ENCODE data around the gene APRT. TPM values are rescaled to one million over a fixed set of nuclear protein-coding genes. Genes with fewer than 3 reads are reported as not detected.
A peak's percentile ranks its signal among the peaks of the same experiment; 100 is the strongest.

APRT gene
- total RNA-seq, 1 experiment from 2014 or later = 266 TPM

DNA sequence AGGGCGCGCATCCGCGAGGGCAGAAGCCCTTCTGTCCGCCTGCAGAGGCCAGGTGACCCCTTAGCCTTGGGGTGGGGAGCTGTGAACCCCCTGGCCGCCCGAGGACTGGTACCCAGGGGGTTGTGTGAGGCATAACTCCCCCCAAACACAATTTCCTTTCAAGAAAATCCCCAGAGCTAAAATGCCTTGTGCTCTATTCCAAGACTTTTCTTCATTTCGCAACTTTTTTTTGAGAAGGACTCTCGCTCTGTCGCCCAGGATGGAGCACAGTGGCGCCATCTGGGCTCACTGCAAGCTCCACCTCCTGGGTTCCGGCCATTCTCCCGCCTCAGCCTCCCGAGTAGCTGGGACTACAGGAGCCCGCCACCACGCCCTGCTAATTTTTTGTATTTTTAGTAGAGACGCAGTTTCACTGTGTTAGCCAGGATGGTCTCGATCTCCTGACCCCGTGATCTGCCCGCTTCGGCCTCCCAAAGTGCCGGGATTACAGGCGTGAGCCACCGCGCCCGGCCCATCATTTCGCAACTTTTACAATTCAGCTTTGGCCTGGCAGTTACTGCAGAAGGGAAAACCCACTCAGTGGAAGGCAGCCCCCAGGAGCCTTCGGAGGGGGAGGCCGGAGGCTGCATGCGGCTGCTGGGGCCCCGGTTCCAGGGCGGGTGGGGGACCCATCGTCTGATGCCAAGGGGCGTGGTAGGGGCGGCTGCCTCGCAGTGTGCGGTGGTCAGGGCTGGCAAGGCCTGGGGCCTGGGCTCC is 963 bp upstream of the APRT start:
- in situ Hi-C loops (cut with HindIII; ENCODE audit: low sequenced_read_pairs) = no loop called here
- DNase-seq (ENCODE audit: low spot score) = peak; percentile 52

DNA sequence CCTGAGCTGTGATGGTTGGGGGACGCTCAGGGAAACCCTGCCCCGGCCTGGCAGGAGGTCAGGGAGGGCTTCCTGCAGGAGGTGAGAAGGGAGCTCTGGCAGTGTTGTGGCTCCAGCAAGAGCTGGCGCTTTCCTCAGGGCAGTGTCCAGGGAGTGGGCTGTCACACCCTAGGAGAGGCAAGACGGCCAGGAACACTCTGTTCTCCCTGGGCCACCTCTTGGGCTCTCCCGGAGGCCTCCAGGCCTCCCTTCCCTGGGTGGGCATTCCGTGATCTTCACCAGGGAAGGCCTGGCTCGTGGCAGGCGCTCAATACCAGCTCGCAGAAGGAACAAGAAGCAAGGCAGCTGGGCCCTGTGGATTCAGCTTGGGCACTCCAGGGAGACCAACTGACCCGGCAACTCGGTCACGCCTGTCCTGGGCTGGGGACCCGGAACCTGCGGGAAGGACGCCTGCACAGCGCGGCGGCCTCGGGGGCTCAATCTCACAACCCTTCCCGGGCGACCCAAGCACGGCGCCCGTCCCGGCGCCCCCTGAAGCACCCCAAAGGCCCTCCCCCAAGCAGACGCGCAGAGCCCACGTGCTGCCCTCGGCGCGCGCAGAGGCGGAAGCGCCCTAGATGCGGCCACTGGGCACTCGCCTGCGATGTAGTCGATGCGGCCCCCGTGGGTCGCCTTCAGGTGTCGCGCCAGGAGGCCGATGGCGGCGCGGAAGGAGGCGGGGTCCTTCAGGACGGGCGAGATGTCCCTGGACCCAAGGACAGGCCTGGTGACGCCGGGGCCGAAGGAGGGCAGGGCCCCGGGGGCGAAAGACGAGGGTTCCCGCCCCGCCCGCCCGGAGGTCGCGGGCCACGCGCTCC is 588 bp downstream of the APRT start:
- DNase-seq (ENCODE audit: low spot score) = peak; percentile 77
- in situ Hi-C loops (cut with HindIII; ENCODE audit: low sequenced_read_pairs) = no loop called here

DNA sequence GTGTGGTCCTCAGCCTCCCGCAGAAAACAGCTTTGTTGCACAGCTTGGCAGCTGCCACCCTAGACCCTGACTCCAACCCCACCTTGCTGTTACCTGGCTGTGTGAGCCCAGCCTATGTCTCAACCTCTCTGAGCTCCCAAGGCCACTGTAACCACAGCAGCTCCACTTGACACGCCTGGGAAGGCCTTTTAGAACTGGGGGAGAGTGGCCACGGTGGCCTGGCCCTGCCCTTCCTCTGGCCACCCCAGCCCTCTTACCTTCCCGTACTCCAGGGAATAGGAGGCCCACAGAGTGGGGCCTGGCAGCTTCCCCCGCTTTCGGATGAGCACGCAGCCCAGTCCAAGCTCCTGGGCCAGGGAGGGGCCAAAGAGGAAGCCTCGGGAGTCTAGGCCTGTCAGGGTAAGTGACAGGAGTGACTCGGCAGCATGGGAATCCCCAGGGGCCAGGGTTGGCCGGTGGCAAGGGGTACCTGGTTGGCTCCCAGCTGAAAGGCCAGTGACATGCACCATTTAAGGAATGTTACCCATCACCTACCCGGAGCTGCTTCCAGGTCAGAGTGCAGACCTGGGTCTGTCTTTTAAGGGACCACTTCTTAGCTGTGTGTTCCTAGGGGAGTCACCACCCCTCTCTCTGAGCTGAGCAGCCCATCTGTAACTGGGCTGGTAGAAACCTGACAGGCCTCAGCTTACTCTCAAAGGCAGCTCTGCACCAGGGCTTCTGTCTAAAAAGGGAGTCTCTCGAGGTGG is 1.4 kb downstream of the APRT start:
- in situ Hi-C loops (cut with HindIII; ENCODE audit: low sequenced_read_pairs) = no loop called here
- no peak for DNase-seq (ENCODE audit: low spot score)

DNA sequence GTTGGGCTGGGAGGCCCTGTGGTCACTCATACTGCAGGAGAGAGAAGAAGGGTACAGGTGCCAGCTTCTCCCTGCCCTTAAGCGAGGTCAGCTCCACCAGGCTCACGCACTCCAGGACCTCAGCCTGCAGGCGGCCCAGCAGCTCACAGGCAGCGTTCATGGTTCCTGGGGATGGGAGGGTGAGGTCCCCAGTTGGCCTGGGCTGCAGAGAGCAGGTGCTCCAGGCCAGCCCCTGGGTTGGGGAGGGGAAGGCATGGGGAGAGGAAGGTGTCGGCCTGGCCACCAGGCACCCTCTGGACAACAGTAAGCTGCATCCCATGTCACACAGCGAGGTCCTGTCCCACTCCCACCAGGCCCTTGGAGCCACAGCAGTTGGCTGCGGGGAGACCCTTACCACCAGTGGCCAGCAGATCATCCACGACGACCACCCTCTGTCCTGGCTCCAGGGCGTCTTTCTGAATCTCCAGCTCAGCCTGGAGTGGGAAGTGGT is 2.0 kb downstream of the APRT start:
- DNase-seq (ENCODE audit: low spot score) = no peak
- in situ Hi-C loops (cut with HindIII; ENCODE audit: low sequenced_read_pairs) = no loop called here

DNA sequence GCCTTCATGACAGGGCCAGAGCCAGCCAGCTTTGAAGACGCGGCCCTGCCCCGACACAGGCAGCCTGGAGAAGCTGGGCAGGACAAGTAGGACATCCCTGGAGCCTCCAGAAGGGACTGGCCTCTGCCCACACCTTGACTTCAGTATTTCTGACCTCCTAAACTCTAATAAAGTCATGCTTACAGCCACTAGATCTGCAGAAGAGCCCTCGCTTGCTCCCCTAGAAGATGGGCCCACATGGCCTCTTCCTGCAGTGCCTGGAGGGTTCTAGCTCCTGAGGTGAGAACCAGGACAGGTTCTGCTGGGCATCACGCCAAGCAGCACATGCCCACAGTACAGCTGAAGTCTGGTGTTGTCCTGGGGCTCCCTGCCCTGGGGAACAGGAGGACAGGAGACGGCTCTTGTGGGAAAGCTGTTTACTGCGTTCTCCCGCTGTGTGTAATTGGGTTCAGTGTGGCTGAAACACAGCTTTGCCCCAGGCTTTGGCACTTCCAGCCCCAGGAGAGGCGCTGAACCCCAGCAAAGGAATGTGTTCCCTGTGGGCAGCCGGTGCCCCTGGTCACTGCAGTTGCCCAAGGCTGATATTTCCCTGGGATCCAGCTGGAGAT is 2.6 kb downstream of the APRT start:
- DNase-seq (ENCODE audit: low spot score) = peak; percentile 45
- in situ Hi-C loops (cut with HindIII; ENCODE audit: low sequenced_read_pairs) = no loop called here

DNA sequence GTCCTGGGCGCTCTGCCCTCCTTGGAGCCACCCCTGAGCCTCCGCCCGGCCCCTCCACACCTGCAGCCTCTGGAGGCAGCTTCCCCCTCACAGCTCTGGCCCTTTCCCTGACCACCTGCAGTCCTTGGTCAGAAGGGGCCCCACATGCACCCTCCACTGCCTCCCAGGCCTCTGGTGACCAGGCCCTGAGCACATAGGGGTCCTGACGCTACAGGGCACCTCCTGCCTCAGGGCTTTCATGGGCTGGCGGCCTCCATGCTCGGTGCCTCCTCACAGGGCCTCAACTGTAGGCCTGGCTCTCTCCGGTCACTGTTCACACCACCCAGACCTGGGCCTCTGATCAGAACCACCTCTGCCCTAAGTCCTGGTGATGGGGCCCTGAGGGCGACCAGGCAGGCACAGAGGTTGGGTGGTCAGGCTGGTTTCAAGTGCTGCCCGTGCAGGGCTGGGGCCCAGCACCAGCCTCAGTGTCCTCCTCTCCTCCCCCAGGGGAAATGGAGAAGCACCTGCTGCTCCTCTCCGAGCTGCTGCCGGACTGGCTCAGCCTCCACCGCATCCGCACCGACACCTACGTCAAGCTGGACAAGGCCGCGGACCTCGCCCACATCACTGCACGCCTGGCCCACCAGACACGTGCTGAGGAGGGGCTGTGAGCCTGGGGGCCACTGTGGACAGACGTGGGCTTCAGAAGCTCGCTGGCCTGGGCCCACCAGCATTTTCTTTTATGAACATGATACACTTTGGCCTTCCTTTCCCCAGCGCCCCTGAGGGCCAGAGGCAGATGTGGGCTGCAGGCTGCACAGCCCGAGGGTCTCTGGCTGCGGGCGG is 3.9 kb downstream of the APRT start:
- no peak for DNase-seq (ENCODE audit: low spot score)
- in situ Hi-C loops (cut with HindIII; ENCODE audit: low sequenced_read_pairs) = no loop called here

DNA sequence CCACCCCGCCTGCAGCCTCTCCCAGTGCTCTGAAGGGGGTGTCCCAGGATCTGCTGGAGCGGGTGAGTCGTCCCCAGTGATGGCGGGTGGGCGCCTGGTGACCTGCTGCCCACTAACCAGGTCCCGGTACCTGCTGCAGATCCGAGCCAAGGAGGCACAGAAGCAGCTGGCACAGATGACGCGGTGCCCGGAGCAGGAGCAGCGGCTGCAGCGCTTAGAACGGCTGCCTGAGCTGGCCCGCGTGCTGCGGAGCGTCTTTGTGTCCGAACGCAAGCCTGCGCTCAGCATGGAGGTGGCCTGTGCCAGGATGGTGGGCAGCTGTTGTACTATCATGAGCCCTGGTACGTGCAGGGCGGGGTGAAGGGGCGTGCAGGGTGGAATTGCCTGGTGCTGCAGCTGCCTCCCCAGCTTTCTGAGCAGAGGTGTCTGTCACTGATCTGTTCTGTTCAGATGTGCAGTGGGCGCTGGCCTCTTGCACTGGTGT is 4.5 kb downstream of the APRT start:
- DNase-seq (ENCODE audit: low spot score) = no peak
- in situ Hi-C loops (cut with HindIII; ENCODE audit: low sequenced_read_pairs) = no loop called here

DNA sequence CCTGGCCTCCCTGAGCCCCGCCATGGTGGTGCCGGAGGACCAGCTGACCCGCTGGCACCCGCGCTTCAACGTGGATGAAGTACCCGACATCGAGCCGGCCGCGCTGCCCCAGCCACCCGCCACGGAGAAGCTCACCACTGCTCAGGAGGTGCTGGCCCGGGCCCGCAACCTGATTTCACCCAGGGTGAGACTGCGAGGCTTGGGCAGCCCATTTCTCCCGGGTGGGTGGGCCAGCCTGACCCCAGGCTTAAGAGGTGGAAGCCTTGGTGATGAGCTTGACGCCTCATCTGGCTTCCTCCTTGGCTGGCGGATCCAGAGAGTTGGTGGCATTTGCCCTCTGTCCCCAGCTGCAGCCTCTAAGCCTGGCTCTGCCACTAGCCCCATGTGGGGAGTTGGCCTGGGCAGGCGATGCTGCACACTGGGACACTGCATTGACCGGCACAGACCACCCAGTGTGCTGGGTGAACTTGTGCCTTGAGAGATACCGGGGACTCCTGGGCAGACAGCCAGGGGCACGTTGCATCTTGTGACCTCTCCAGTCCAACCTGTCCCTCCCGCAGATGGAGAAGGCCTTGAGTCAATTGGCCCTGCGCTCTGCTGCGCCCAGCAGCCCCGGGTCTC is 5.1 kb downstream of the APRT start:
- in situ Hi-C loops (cut with HindIII; ENCODE audit: low sequenced_read_pairs) = no loop called here

DNA sequence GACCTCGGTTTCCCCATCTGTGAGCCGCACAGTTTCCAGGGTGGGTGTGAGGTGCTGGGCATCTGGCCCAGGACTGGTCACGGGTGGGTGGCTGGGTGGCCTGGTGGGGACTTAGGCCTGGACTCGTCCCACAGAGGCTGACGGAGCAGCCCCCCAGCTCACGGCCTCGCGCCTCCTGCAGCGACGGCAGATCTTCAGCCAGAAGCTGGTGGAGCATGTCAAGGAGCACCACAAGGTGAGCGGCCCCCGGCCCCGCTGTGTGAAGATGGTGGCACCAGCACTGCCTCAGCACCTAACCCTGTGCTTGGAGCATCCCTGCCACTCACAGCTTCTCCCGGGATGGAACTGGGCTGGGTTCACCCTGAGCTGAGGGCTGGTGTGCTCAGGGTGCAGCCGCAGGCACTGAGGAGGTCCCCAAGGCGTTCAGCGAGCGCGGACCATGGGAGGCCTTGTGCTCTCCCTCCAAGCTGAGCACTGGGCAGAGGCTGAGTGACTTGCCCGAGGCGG is 5.8 kb downstream of the APRT start:
- in situ Hi-C loops (cut with HindIII; ENCODE audit: low sequenced_read_pairs) = no loop called here
- no peak for DNase-seq (ENCODE audit: low spot score)

More for the DNA sequence above, 5.1 kb downstream of the APRT start:
- DNase-seq (ENCODE audit: low spot score) = no peak

DNA sequence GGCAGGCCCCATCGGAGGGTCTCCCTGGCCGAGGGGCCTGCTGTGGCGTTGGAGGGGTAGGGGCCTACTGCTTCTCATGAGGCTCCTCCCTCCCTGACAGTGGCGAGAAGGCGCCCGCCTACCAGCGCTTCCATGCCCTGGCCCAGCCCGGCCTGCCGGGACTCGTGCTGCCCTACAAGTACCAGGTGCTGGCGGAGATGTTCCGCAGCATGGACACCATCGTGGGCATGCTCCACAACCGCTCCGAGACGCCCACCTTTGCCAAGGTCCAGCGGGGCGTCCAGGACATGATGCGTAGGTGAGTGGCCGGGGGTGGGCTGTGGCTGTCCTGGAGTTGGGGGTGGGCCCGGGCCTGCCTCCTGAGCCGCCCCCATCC is 6.4 kb downstream of the APRT start:
- in situ Hi-C loops (cut with HindIII; ENCODE audit: low sequenced_read_pairs) = no loop called here
- no peak for DNase-seq (ENCODE audit: low spot score)

DNA sequence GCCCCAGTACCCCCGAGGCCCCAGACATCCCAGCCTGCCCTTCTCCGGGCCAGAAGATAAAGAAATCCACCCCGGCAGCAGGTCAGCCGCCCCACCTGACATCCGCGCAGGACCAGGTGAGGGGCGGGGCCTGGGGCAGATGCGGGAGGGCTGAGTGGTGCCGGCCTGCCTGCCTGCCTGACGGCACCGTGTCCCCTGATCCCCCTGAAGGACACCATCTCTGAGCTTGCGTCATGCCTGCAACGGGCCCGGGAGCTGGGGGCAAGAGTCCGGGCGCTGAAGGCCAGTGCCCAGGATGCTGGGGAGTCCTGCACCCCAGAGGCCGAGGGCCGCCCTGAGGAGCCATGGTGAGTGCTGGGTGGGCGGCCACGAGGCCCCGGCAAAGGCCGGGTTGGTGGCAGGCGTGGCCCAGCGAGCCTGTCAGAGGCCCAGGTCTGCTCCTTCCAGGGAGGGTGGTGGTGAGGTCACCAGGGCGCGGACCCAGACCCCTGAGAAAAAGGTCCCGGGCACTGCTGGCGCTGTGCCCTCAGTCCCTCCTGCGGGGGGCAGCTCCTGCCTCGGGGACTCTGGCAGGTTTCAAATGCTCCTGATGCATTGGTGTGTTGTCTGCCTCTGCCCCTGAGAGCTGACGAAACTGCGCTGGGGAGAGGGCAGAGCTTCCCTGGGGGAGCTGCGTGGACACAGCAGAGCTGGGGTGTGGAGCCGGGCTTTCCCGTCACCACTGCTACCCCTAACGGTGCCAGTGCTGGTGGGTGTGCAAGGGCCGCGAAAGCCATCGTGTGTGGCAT is 7.0 kb downstream of the APRT start:
- DNase-seq (ENCODE audit: low spot score) = no peak

DNA sequence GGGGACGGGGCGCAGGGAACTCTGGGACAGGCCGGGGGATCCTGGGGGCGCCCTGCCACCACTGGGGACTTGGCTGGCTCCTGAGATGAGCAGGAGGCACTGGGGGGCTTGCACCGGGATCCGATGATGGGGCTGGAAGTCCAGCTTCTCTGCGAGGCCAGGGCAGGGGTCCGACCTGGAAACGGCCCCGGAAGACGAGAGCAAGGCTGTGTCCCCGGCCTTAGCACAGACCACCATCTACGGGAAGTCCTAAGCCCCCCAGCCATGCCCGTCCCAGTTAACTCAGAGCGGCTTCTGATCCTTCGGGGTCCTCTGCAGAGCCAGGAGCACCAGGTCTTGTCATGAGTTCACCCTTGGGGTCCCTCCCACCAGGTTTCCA is 7.6 kb downstream of the APRT start:
- no peak for DNase-seq (ENCODE audit: low spot score)
- in situ Hi-C loops (cut with HindIII; ENCODE audit: low sequenced_read_pairs) = no loop called here

More for the DNA sequence above, 7.0 kb downstream of the APRT start:
- in situ Hi-C loops (cut with HindIII; ENCODE audit: low sequenced_read_pairs) = no loop called here

DNA sequence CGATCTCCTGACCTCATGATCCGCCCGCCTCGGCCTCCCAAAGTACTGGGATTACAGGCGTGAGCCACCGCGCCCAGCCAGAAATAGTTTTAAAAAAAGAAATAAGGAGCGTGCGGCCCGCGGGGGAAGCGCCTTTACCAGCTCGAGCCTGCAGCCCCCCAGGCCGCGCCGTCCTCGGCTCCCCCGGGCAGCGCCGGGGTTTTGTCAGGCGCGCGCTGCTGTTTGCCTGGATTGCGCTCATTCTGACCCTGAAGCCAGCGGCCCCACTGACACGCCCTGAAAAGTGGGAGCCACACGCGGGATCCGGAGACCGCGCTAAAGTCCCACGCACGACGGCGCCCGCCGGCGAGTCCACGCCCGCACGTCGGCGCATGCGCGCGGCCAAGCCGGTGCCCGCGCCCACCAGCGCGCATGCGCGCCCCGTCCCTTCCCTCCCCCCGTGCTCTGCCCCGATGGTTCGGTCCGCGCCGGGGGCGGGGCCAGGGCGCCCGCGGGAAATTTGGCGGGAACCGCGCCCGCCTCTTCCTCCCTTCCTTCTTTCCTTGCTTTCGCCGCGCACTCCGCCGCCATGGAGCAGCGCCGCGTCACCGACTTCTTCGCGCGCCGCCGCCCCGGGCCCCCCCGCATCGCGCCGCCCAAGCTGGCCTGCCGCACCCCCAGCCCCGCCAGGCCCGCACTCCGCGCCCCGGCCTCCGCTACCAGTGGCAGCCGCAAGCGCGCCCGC is 8.3 kb downstream of the APRT start, which contains the start of gene CDT1:
TSS of gene CDT1 (plus strand) at position 526 of the 724 bp plus-strand sequence. CDS start at position 569, 43 bp downstream.
- DNase-seq (ENCODE audit: low spot score) = peak; percentile 75
- in situ Hi-C loops (cut with HindIII; ENCODE audit: low sequenced_read_pairs) = no loop called here

DNA sequence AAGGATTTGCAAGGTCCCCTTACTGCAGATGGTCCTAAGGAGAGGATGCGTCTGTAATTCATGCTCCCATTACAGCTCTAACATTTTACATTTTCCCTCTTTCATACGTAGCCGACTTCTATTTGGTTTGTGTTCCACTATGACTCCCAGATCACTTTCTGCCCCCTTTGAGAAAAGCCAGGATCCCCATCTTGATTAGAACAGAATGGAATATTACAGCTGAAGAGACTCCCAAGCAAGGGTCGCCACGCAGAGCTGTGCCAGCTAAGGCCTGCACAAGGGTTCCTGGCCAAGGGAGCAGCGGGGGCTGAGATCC is 11.5 kb downstream of the APRT start:
- in situ Hi-C loops (cut with HindIII; ENCODE audit: low sequenced_read_pairs) = no loop called here
- no peak for DNase-seq (ENCODE audit: low spot score)

DNA sequence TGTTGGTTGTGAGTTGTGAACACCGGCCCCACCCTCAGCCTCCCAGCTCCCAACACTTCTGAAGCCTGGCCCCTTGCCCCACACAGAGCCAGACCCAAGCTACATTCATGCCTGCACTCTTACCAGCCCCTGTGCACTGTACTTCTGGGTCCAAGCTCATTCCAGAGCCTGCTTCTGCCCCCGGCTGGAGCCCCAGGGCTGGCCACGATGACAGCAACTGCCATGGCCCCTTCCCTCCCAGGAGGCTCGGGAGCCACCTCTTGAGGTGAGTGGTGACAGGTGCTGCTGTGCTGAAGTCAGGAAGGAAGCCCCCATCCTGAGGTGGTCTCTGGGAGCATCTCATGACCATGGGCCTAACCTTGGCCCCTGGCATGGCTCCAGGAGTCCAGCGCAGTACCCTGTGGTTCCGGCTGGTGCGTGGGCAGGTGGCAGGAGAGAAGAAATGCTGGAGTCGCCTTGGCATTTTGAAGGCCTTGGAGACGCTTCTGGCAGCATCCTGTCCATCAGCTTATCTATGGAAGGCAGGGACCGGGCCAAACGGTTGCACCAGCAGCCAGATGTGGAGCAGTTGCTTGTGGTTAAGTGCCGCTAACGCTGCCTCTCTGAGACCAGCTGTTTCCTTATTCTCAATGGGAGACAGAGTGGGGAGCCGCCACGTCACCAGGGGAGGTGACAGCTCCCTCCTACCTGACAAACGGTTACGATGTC is 12.0 kb downstream of the APRT start:
- in situ Hi-C loops (cut with HindIII; ENCODE audit: low sequenced_read_pairs) = no loop called here

More for the DNA sequence above, 12.0 kb downstream of the APRT start:
- DNase-seq (ENCODE audit: low spot score) = no peak
